DOHH2 (cell line): ENCODE data around the gene MYO9A.

Experiments used
- H3F3A ChIP-seq: fragments of 200-600 bp; sonication (generic), shearing (Covaris generic); 2 replicates; pipeline ENCODE4 v1.6.0; 2016; ENCODE audit warnings: antibody characterized with exemption, mild to moderate bottlenecking; ENCODE audit not compliant: control insufficient read depth, insufficient read depth
- H3K27ac ChIP-seq: fragments of 200-600 bp; sonication (generic); 2 replicates; pipeline ENCODE4 v1.5.1; 2014; ENCODE audit warnings: low read depth, mild to moderate bottlenecking, low read length, moderate library complexity
- H3K27me3 ChIP-seq: fragments of 200-600 bp; sonication (generic); 2 replicates; pipeline ENCODE4 v1.6.1; 2014; ENCODE audit warnings: mild to moderate bottlenecking, low read length, mixed read lengths; ENCODE audit not compliant: control insufficient read depth
- H3K36me3 ChIP-seq: fragments of 200-600 bp; sonication (generic); 2 replicates; pipeline ENCODE4 v1.6.1; 2014; ENCODE audit warnings: mild to moderate bottlenecking, low read length, moderate library complexity, mixed read lengths; ENCODE audit not compliant: control insufficient read depth
- H3K4me1 ChIP-seq: fragments of 200-600 bp; sonication (generic); 2 replicates; pipeline ENCODE4 v1.6.1; 2014; ENCODE audit warnings: mild to moderate bottlenecking, low read length, mixed read lengths; ENCODE audit not compliant: control insufficient read depth
- H3K4me2 ChIP-seq: fragments of 200-600 bp; sonication (generic); 2 replicates; pipeline ENCODE4 v1.6.0; 2014; ENCODE audit warnings: mild to moderate bottlenecking, low read length, moderate library complexity
- H3K4me3 ChIP-seq: fragments of 200-600 bp; sonication (generic); 2 replicates; pipeline ENCODE4 v1.5.1; 2014; ENCODE audit warnings: mild to moderate bottlenecking, low read length, mixed read lengths
- H3K79me2 ChIP-seq: fragments of 200-600 bp; sonication (generic); 2 replicates; pipeline ENCODE4 v1.6.1; 2014; ENCODE audit warnings: mild to moderate bottlenecking, low read length, mixed read lengths; ENCODE audit not compliant: control insufficient read depth
- H3K9me2 ChIP-seq: fragments of 200-600 bp; sonication (generic); replicated peaks from 2 replicates; pipeline ENCODE4 v1.6.1; 2014; ENCODE audit warnings: mild to moderate bottlenecking, low read length, mixed read lengths; ENCODE audit not compliant: control insufficient read depth
- H3K9me3 ChIP-seq: fragments of 200-600 bp; sonication (generic); 2 replicates; pipeline ENCODE4 v1.6.1; 2014; ENCODE audit warnings: antibody characterized with exemption, low read length, mixed read lengths; ENCODE audit not compliant: control insufficient read depth, insufficient read depth
- H4K20me1 ChIP-seq: fragments of 200-600 bp; sonication (generic); 2 replicates; pipeline ENCODE4 v1.6.0; 2014; ENCODE audit warnings: low read depth, mild to moderate bottlenecking, antibody characterized with exemption, low read length, moderate library complexity; ENCODE audit not compliant: control insufficient read depth, insufficient read depth
- CTCF ChIP-seq: fragments of 200-600 bp; sonication (generic); IDR thresholded peaks from one replicate; pipeline ENCODE4 v1.5.1; 2014; ENCODE audit warnings: antibody characterized with exemption, mild to moderate bottlenecking, low read depth, low read length; ENCODE audit not compliant: poor library complexity, severe bottlenecking
- EZH2phosphoT487 ChIP-seq: fragments of 200-600 bp; sonication (generic); IDR thresholded peaks from 2 replicates; pipeline ENCODE4 v1.6.1; 2017; ENCODE audit warnings: borderline replicate concordance, mild to moderate bottlenecking, antibody characterized with exemption, low read length, moderate library complexity, mixed read lengths

The MYO9A gene

GRCh38 chr15:72118017-72118978 is at the start of gene MYO9A, which contains the start of gene SENP8:
Gene MYO9A, minus strand, starts transcription at chr15:72118150. Its CDS starts 71,587 bp downstream, at chr15:72046563.
Gene SENP8, plus strand, starts transcription at chr15:72118403. Its CDS starts 21,221 bp downstream, at chr15:72139624.
- no peak for TF ChIP-seq EZH2phosphoT487
- peak; percentile 12 for TF ChIP-seq CTCF
- Histone ChIP-seq H3K36me3 (peaks cover 25% of the 10 kb centered on the region), H3K27me3 (no peaks in the 10 kb centered on the region), H3K4me2 (peak within 1 kb of the TSS; percentile 98), H3K9me2 (no peaks in the 10 kb centered on the region), H3K79me2 (peaks cover 59% of the 10 kb centered on the region), H3K4me1 (peaks cover 39% of the 10 kb centered on the region), H3K9me3 (no peaks in the 10 kb centered on the region), H3K27ac (peak within 1 kb of the TSS; percentile 81), H3F3A (no peaks in the 10 kb centered on the region), H3K4me3 (peak within 1 kb of the TSS; percentile 86), H4K20me1 (0 out of 2 replicates have a peak, but pooled peaks cover 3% of the 10 kb centered on the region)

- peaks cover 12% of the 10 kb centered on the region for H3K27me3 ChIP-seq
- no peaks in the 10 kb centered on the region for H3K4me1 ChIP-seq
- no peaks in the 10 kb centered on the region for H4K20me1 ChIP-seq
- TF ChIP-seq CTCF: no peak
- no peak for TF ChIP-seq EZH2phosphoT487
- no peaks in the 10 kb centered on the region for H3K79me2 ChIP-seq
- H3K9me2 ChIP-seq: no peaks in the 10 kb centered on the region
- no peaks in the 10 kb centered on the region for H3K36me3 ChIP-seq
- no peak overlapping the region for H3K4me2 ChIP-seq
- no peak overlapping the region for H3K4me3 ChIP-seq
- H3K27ac ChIP-seq: no peak overlapping the region
- no peaks in the 10 kb centered on the region for H3F3A ChIP-seq
- no peaks in the 10 kb centered on the region for H3K9me3 ChIP-seq
Observed at GRCh38 chr15:72167445-72167844, 49.5 kb upstream of the MYO9A start.

- H3F3A ChIP-seq: no peaks in the 10 kb centered on the region
- H3K4me3 ChIP-seq: no peak overlapping the region
- H3K27me3 ChIP-seq: peaks cover 12% of the 10 kb centered on the region
- no peaks in the 10 kb centered on the region for H3K36me3 ChIP-seq
- no peaks in the 10 kb centered on the region for H3K9me2 ChIP-seq
- H3K9me3 ChIP-seq: no peaks in the 10 kb centered on the region
- no peak overlapping the region for H3K27ac ChIP-seq
- no peaks in the 10 kb centered on the region for H3K79me2 ChIP-seq
- H3K4me2 ChIP-seq: no peak overlapping the region
- TF ChIP-seq EZH2phosphoT487 (no peak), CTCF (no peak)
- no peaks in the 10 kb centered on the region for H4K20me1 ChIP-seq
- H3K4me1 ChIP-seq: no peaks in the 10 kb centered on the region
Observed at GRCh38 chr15:72166716-72167417, 48.9 kb upstream of the MYO9A start.
